ENCODE data around the gene CRABP1. TPM values are rescaled to one million over a fixed set of nuclear protein-coding genes. Genes with fewer than 3 reads are reported as not detected.

CRABP1 gene
- total RNA-seq, 2 experiments from 2014 or later: not detected

GRCh38 chr15:78369161-78369560 lies 29.0 kb downstream of the CRABP1 start:
- Histone ChIP-seq H3K9me2 (ENCODE audit: insufficient read depth, low read length) (no peaks in the 10 kb centered on the region), H3K4me1 (ENCODE audit: insufficient read depth, low read length, poor library complexity, severe bottlenecking) (no peaks in the 10 kb centered on the region), H3K79me2 (ENCODE audit: insufficient read depth, low read depth, low read length) (no peaks in the 10 kb centered on the region), H2AFZ (ENCODE audit: low read length) (no peak overlapping the region), H3K27ac (ENCODE audit: low read depth, low read length, poor library complexity, severe bottlenecking) (no peak overlapping the region), H3K36me3 (ENCODE audit: insufficient read depth, low read length) (no peaks in the 10 kb centered on the region), H3K4me2 (ENCODE audit: low read length) (no peak overlapping the region), H3K4me3 (ENCODE audit: low read depth, low read length, poor library complexity, severe bottlenecking) (no peak overlapping the region), H4K20me1 (ENCODE audit: insufficient read depth, low read length) (no peaks in the 10 kb centered on the region), H3K9me3 (ENCODE audit: low read length) (no peaks in the 10 kb centered on the region)
- DNase-seq (ENCODE audit: low spot score): no peak
- ChIA-PET CTCF (ENCODE audit: unreplicated experiment) (no interaction called here), POLR2A (no interaction called here)
- intact Hi-C loops (cut with micrococcal nuclease; ENCODE audit: unreplicated experiment): no loop called here
- TF ChIP-seq EZH2phosphoT487 (IDR thresholded peaks at IDR 0.05; ENCODE audit: borderline replicate concordance, low read depth, low read length) (no peak), CTCF (conservative IDR thresholded peaks at IDR 0.05; ENCODE audit: low read length) (no peak)
- no TSS peak for BruUV-seq (replicated peaks)

- no peak for DNase-seq (ENCODE audit: low spot score)
- no peak overlapping the region for H3K4me2 ChIP-seq (ENCODE audit: low read length)
- CTCF ChIA-PET (ENCODE audit: unreplicated experiment): no interaction called here
- H3K79me2 ChIP-seq (ENCODE audit: insufficient read depth, low read depth, low read length): no peaks in the 10 kb centered on the region
- H3K4me3 ChIP-seq (ENCODE audit: low read depth, low read length, poor library complexity, severe bottlenecking): no peak overlapping the region
- no peaks in the 10 kb centered on the region for H3K9me2 ChIP-seq (ENCODE audit: insufficient read depth, low read length)
- no peaks in the 10 kb centered on the region for H3K36me3 ChIP-seq (ENCODE audit: insufficient read depth, low read length)
- no peaks in the 10 kb centered on the region for H4K20me1 ChIP-seq (ENCODE audit: insufficient read depth, low read length)
- H3K9me3 ChIP-seq (ENCODE audit: low read length): no peaks in the 10 kb centered on the region
- H2AFZ ChIP-seq (ENCODE audit: low read length): no peak overlapping the region
- POLR2A ChIA-PET: no interaction called here
- intact Hi-C loops (cut with micrococcal nuclease; ENCODE audit: unreplicated experiment): no loop called here
- no peak overlapping the region for H3K27ac ChIP-seq (ENCODE audit: low read depth, low read length, poor library complexity, severe bottlenecking)
- no peaks in the 10 kb centered on the region for H3K4me1 ChIP-seq (ENCODE audit: insufficient read depth, low read length, poor library complexity, severe bottlenecking)
- BruUV-seq (replicated peaks): no TSS peak
- TF ChIP-seq EZH2phosphoT487 (IDR thresholded peaks at IDR 0.05; ENCODE audit: borderline replicate concordance, low read depth, low read length): no peak
- TF ChIP-seq CTCF (conservative IDR thresholded peaks at IDR 0.05; ENCODE audit: low read length): no peak
These were observed 29.9 kb downstream of the CRABP1 start for GRCh38 chr15:78370013-78370412.

- CTCF ChIA-PET (ENCODE audit: unreplicated experiment): no interaction called here
- TF ChIP-seq EZH2phosphoT487 (IDR thresholded peaks at IDR 0.05; ENCODE audit: borderline replicate concordance, low read depth, low read length) (no peak), CTCF (conservative IDR thresholded peaks at IDR 0.05; ENCODE audit: low read length) (no peak)
- H3K4me3 ChIP-seq (ENCODE audit: low read depth, low read length, poor library complexity, severe bottlenecking): no peak overlapping the region
- no TSS peak for BruUV-seq (replicated peaks)
- intact Hi-C loops (cut with micrococcal nuclease; ENCODE audit: unreplicated experiment): no loop called here
- H4K20me1 ChIP-seq (ENCODE audit: insufficient read depth, low read length): no peaks in the 10 kb centered on the region
- no peak overlapping the region for H2AFZ ChIP-seq (ENCODE audit: low read length)
- H3K4me2 ChIP-seq (ENCODE audit: low read length): no peak overlapping the region
- POLR2A ChIA-PET: no interaction called here
- no peak overlapping the region for H3K27ac ChIP-seq (ENCODE audit: low read depth, low read length, poor library complexity, severe bottlenecking)
- no peaks in the 10 kb centered on the region for H3K79me2 ChIP-seq (ENCODE audit: insufficient read depth, low read depth, low read length)
- no peaks in the 10 kb centered on the region for H3K9me3 ChIP-seq (ENCODE audit: low read length)
- H3K36me3 ChIP-seq (ENCODE audit: insufficient read depth, low read length): no peaks in the 10 kb centered on the region
- no peaks in the 10 kb centered on the region for H3K4me1 ChIP-seq (ENCODE audit: insufficient read depth, low read length, poor library complexity, severe bottlenecking)
- DNase-seq (ENCODE audit: low spot score): no peak
- H3K9me2 ChIP-seq (ENCODE audit: insufficient read depth, low read length): no peaks in the 10 kb centered on the region
These were observed 32.7 kb downstream of the CRABP1 start for GRCh38 chr15:78372880-78373279.

Data from OCI-LY7 (cell line).